GM23248 (cell line): ENCODE results near the gene MGMT. TPM values are rescaled to one million over a fixed set of nuclear protein-coding genes. Genes with fewer than 3 reads are reported as not detected.

Experiments
- DNase-seq: peaks from one replicate; pipeline ENCODE4 v3.0.0-alpha.2; 2015
- H2AFZ ChIP-seq: fragments of 200-600 bp; sonication (generic); 2 replicates; pipeline ENCODE4 v1.6.1; 2016; ENCODE audit warnings: antibody characterized with exemption
- H3F3A ChIP-seq: fragments of 200-600 bp; sonication (generic); 2 replicates; pipeline ENCODE4 v1.6.1; 2016; ENCODE audit warnings: mild to moderate bottlenecking, antibody characterized with exemption, mixed run types; ENCODE audit not compliant: insufficient read depth
- H3K27ac ChIP-seq: fragments of 200-600 bp; sonication (generic); 2 replicates; pipeline ENCODE4 v1.5.1; 2016; ENCODE audit warnings: mild to moderate bottlenecking
- H3K27me3 ChIP-seq: fragments of 200-600 bp; sonication (generic); replicated peaks from 2 replicates; pipeline ENCODE4 v1.6.1; 2016; ENCODE audit warnings: mild to moderate bottlenecking; ENCODE audit not compliant: insufficient read depth
- H3K36me3 ChIP-seq: fragments of 200-600 bp; sonication (generic); 2 replicates; pipeline ENCODE4 v1.6.1; 2016; ENCODE audit warnings: low read depth, mild to moderate bottlenecking
- H3K4me1 ChIP-seq: fragments of 200-600 bp; sonication (generic); 2 replicates; pipeline ENCODE4 v1.6.1; 2016; ENCODE audit warnings: mild to moderate bottlenecking; ENCODE audit not compliant: insufficient read depth
- H3K4me2 ChIP-seq: fragments of 200-600 bp; sonication (generic); one replicate; pipeline ENCODE4 v1.6.1; 2016; ENCODE audit warnings: mild to moderate bottlenecking; ENCODE audit not compliant: unreplicated experiment
- H3K4me3 ChIP-seq: fragments of 200-600 bp; sonication (generic); 2 replicates; pipeline ENCODE4 v1.5.1; 2016; ENCODE audit warnings: mild to moderate bottlenecking
- H3K79me2 ChIP-seq: fragments of 200-600 bp; sonication (generic); 2 replicates; pipeline ENCODE4 v1.6.1; 2016; ENCODE audit warnings: mild to moderate bottlenecking; ENCODE audit not compliant: insufficient read depth
- H3K9ac ChIP-seq: fragments of 200-600 bp; sonication (generic); 2 replicates; pipeline ENCODE4 v1.6.1; 2016; ENCODE audit warnings: mild to moderate bottlenecking
- H3K9me2 ChIP-seq: fragments of 200-600 bp; sonication (generic); 2 replicates; pipeline ENCODE4 v1.6.1; 2016; ENCODE audit warnings: mixed run types, mild to moderate bottlenecking, moderate library complexity; ENCODE audit not compliant: insufficient read depth
- H3K9me3 ChIP-seq: fragments of 200-600 bp; sonication (generic); one replicate; pipeline ENCODE4 v1.6.1; 2017; ENCODE audit warnings: low read depth
- H4K20me1 ChIP-seq: fragments of 200-600 bp; sonication (generic); 2 replicates; pipeline ENCODE4 v1.6.0; 2016; ENCODE audit not compliant: insufficient read depth
- EZH2 ChIP-seq: fragments of 200-600 bp; sonication (generic); IDR thresholded peaks from 2 replicates; pipeline ENCODE4 v1.6.1; 2018; ENCODE audit warnings: antibody characterized with exemption, mild to moderate bottlenecking; ENCODE audit not compliant: insufficient read depth, poor library complexity, severe bottlenecking
- EZH2phosphoT487 ChIP-seq: fragments of 200-600 bp; sonication (generic); IDR thresholded peaks from 2 replicates; pipeline ENCODE4 v1.6.1; 2018; ENCODE audit warnings: antibody characterized with exemption, moderate library complexity, mild to moderate bottlenecking, low read depth; ENCODE audit not compliant: insufficient read depth
- WGBS, 2 experiments: methylation state at CpG; one replicate each; pipeline ENCODE4 v1.1.6; 2015 to 2017; ENCODE audit warnings: low lambda C conversion rate in 2 of 2, low coverage in 1 of 2; ENCODE audit errors: missing lambda C conversion rate in 2 of 2; 5-methylcytosine and 5-hydroxymethylcytosine counted together
- in situ Hi-C: fragments of 300-500 bp; cut with MboI; formaldehyde crosslinking; loops from 2 replicates; pipeline ENCODE4 v1.15.0; 2020
- polyA plus RNA-seq: library from polyadenylated mRNA; unstranded; fragments of >200 nt; fragmentation: Nextera tagmentation; extraction: Ambion mirVana; gene quantifications from 2 replicates; pipeline ENCODE4 v1.2.1, GENCODE V29; 2016
- total RNA-seq: library from RNA; depleted of rRNA; stranded (reverse); fragments of >200 nt; shearing (Covaris generic); gene quantifications from 2 replicates; pipeline ENCODE4 v1.2.3, GENCODE V29; 2014

MGMT gene
- total and polyA plus RNA-seq, 2 experiments from 2014 or later: 28.5 to 35.1 TPM

GRCh38 chr10:129680661-129681344, 213.8 kb downstream of the MGMT start:
- Histone ChIP-seq H3K4me2 (no peak overlapping the region), H4K20me1 (no peaks in the 10 kb centered on the region), H3K27ac (no peak overlapping the region), H3K9me3 (no peaks in the 10 kb centered on the region), H3K9me2 (no peaks in the 10 kb centered on the region), H3K36me3 (no peaks in the 10 kb centered on the region), H3K27me3 (no peaks in the 10 kb centered on the region), H3K4me1 (no peaks in the 10 kb centered on the region), H3K79me2 (no peaks in the 10 kb centered on the region), H3K4me3 (no peak overlapping the region), H2AFZ (no peak overlapping the region), H3F3A (no peaks in the 10 kb centered on the region), H3K9ac (no peak overlapping the region)
- TF ChIP-seq EZH2: no peak
- no peak for TF ChIP-seq EZH2phosphoT487
- WGBS, 2 experiments: 92 to 93% methylated on average over 30 to 32 of the region's 32 CpGs
- in situ Hi-C loops: no loop called here
- DNase-seq: no peak

- H3K27ac ChIP-seq: no peak overlapping the region
- TF ChIP-seq EZH2phosphoT487 (no peak), EZH2 (no peak)
- no peak overlapping the region for H2AFZ ChIP-seq
- in situ Hi-C loops: no loop called here
- no peak overlapping the region for H3K4me2 ChIP-seq
- no peaks in the 10 kb centered on the region for H3K79me2 ChIP-seq
- no peaks in the 10 kb centered on the region for H4K20me1 ChIP-seq
- WGBS, 2 experiments: 95 to 98% methylated on average over 5 of the region's 5 CpGs
- no peak for DNase-seq
- H3F3A ChIP-seq: no peaks in the 10 kb centered on the region
- no peak overlapping the region for H3K9ac ChIP-seq
- no peaks in the 10 kb centered on the region for H3K9me3 ChIP-seq
- H3K9me2 ChIP-seq: no peaks in the 10 kb centered on the region
- no peaks in the 10 kb centered on the region for H3K4me1 ChIP-seq
- no peak overlapping the region for H3K4me3 ChIP-seq
- no peaks in the 10 kb centered on the region for H3K27me3 ChIP-seq
- H3K36me3 ChIP-seq: no peaks in the 10 kb centered on the region
Measured at GRCh38 chr10:129681856-129682255, 214.8 kb downstream of the MGMT start.

- H3K4me2 ChIP-seq: no peak overlapping the region
- H2AFZ ChIP-seq: no peak overlapping the region
- in situ Hi-C loops: no loop called here
- H3K4me3 ChIP-seq: no peak overlapping the region
- TF ChIP-seq EZH2 (no peak), EZH2phosphoT487 (no peak)
- no peaks in the 10 kb centered on the region for H4K20me1 ChIP-seq
- H3K27ac ChIP-seq: no peak overlapping the region
- 92 to 94% methylated on average over 1 of the region's 1 CpG for WGBS, 2 experiments
- H3K9me2 ChIP-seq: no peaks in the 10 kb centered on the region
- no peak overlapping the region for H3K9ac ChIP-seq
- no peaks in the 10 kb centered on the region for H3K9me3 ChIP-seq
- H3K27me3 ChIP-seq: no peaks in the 10 kb centered on the region
- H3F3A ChIP-seq: no peaks in the 10 kb centered on the region
- DNase-seq: no peak
- no peaks in the 10 kb centered on the region for H3K36me3 ChIP-seq
- H3K79me2 ChIP-seq: no peaks in the 10 kb centered on the region
- H3K4me1 ChIP-seq: no peaks in the 10 kb centered on the region
Measured at GRCh38 chr10:129683519-129683918, 216.5 kb downstream of the MGMT start.

- Histone ChIP-seq H3K9me3 (no peaks in the 10 kb centered on the region), H3K9ac (no peak overlapping the region), H3K9me2 (no peaks in the 10 kb centered on the region), H2AFZ (no peak overlapping the region), H3K79me2 (no peaks in the 10 kb centered on the region), H3K4me2 (no peak overlapping the region), H3K27me3 (no peaks in the 10 kb centered on the region), H3K4me1 (no peaks in the 10 kb centered on the region), H3K36me3 (no peaks in the 10 kb centered on the region), H3F3A (no peaks in the 10 kb centered on the region), H3K27ac (no peak overlapping the region), H3K4me3 (no peak overlapping the region), H4K20me1 (no peaks in the 10 kb centered on the region)
- in situ Hi-C loops: no loop called here
- no peak for TF ChIP-seq EZH2
- TF ChIP-seq EZH2phosphoT487: no peak
- WGBS, 2 experiments: 93 to 98% methylated on average over 3 of the region's 3 CpGs
- no peak for DNase-seq
Measured at GRCh38 chr10:129683920-129684319, 216.9 kb downstream of the MGMT start.
